HG03064 (cell line): Measurements from ENCODE around the gene SPEF1.
"Not testable (repeated sequence)": the region's sequence is repeated elsewhere in the genome, so short reads cannot be mapped to it uniquely, and the experiment has no call there.

Experiments
- ATAC-seq: cut with Tn5 transposase; IDR thresholded peaks from one replicate; pipeline ENCODE4 v1.9.1; 2021; ENCODE audit warnings: low read depth; ENCODE audit not compliant: unreplicated experiment

SPEF1 gene, protein sequence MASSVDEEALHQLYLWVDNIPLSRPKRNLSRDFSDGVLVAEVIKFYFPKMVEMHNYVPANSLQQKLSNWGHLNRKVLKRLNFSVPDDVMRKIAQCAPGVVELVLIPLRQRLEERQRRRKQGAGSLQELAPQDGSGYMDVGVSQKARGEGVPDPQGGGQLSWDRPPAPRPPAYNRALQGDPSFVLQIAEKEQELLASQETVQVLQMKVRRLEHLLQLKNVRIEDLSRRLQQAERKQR

DNA sequence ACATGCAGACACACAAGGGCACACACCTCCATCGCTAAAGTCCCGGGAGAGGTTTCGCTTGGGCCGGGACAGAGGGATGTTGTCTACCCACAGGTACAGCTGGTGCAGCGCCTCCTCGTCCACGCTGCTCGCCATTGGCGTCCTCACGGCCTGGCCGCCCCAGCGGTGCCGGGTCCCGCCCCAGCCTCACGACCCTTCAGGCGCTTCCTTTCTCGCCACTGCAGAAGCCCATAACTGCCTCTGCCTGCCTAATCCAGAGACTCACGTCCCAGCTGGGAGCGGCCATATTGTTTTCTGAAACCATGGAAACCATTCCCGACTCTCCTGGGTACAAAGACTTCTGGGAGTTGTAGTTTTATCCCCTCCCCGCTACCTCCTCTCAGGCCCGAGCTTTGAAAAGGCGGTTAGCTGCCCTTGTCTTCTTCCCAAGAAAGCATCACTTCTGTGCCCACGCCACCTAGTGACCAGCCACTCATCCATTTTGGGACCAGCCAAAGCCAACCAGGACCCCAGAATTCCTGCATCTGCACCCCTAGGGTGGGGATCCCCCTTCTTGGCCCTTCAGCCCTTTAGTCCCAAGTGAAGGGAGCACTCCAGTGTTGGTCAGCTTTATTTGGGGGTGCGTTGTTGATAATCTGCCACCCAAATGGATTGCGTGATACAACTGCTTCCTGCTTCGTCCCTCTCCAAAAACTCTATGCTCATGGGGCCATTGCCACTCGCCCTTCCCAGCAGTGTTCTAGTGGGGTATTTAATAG, at the start of gene SPEF1:
TSS of gene SPEF1 (minus strand) at position 296 of the 758 bp plus-strand sequence. CDS start at position 135, 161 bp downstream.
- ATAC-seq, result no peak

GRCh38 chr20:3829891-3830290, 48.6 kb upstream of the SPEF1 start:
- ATAC-seq, result not testable (repeated sequence)

GRCh38 chr20:3828798-3829197, 47.5 kb upstream of the SPEF1 start:
- no peak for ATAC-seq

DNA sequence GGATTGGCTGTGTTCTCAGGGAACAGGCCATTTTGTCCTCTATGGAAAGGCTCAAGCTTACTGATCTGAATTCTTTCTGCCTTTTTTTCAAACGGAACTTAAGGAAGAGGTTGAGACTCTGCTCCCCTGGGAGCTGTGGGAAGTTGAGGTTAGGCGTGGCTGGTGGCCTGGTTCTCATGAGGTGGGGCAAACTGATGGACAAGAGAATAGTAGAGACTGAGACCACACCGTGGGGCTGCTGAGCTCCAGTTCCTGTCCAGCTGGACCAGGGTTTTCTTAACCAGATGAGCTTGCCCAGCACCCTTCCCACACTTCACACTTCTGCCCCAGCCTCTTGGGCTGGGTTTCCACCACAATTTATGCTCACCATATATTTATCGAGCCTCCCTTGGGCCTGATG, 45.2 kb upstream of the SPEF1 start:
- no peak for ATAC-seq

- ATAC-seq, result no peak
These were observed 44.3 kb upstream of the SPEF1 start for GRCh38 chr20:3825526-3825925.

DNA sequence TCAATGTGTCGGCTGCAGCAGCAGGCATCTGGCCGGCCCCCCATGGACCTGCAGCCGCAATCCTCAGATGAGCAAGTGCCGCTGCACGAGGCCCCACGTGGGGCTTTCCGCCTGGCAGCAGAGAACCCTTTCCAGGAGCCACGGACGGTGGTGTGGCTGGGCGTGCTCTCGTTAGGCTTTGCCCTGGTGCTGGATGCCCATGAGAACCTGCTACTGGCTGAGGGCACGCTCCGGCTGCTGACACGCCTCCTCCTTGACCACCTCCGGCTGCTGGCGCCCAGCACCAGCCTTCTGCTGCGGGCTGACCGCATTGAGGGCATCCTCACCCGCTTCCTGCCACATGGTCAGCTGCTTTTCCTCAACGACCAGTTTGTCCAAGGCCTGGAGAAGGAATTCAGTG, 42.6 kb upstream of the SPEF1 start:
- no peak for ATAC-seq

DNA sequence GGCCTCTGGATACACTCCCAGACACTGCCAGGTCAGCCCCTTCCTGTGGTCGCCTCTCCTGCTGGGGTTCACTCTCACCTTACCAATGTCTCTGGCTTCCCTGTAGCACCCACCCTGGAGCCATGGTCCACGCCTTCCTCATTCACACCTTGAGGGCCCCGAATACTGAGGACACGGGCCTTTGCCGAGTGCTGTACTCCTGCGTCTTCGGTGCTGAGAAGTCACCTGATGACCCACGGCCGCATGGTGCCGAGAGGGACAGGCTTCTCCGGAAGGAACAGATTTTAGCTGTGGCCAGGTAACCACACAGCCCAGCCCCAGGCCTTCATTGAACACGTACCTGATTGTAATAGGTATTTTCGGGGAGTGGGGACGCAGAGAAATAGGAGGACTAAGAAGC, 40.7 kb upstream of the SPEF1 start:
- ATAC-seq, result no peak

GRCh38 chr20:3820901-3821727, 39.9 kb upstream of the SPEF1 start:
- peak; percentile 1 for ATAC-seq

GRCh38 chr20:3820048-3820900, 39.0 kb upstream of the SPEF1 start, which contains the start of gene AP5S1:
Gene AP5S1, plus strand, starts transcription at chr20:3820547. Its CDS starts 1,571 bp downstream, at chr20:3822118.
- ATAC-seq, result peak; percentile 75

GRCh38 chr20:3819411-3820047, 38.3 kb upstream of the SPEF1 start:
- ATAC-seq, result no peak

DNA sequence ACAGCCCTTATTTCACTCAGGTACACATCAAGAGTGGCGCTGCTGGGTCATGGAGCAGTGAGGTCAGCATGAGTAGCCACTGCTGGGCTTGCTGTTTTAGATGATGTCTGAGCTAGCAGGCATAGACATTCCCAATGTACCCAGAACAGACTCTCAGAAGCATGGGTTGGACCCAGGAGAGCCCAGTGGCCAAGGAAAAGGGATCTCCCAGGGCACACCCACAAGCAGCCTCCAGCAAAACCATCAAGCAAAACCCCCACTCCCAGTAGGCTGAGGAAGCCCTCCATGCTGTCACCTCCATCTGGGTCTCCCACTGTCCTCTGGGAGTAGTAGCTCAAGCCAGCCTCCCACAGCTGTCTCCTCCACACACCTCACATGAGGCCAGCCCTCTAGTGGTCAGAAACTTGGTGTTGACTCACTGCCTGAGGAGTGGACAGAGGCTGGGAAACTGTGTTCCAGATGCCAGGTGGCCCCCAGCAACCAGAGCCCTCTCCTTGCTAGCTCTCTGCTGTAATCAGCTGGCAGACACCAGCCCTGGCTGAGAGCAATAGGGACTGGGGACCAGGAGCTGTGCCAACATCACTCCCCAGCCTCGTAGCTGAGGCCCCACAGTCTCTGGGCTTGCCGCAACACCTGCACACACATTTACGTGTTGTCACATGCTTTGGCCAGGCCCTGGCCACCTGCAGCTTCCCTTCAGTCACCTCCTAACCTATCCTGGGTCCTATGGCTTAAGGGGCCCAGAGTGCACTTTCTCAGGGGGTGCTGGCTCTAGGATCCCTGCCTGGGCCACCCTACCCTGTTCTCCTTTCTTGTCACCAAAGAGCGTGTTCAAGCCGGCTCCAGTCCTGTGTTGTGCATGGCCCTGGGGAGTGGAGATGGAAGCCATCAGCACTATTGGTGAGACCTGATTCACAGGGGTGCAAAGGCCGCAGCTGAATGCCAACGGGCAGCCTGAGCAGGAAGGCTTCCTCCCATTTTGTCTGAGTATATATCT, 37.2 kb upstream of the SPEF1 start:
- ATAC-seq, result no peak

GRCh38 chr20:3815703-3816315, 34.6 kb upstream of the SPEF1 start:
- no peak for ATAC-seq

- ATAC-seq, result no peak
These were observed 33.8 kb upstream of the SPEF1 start for GRCh38 chr20:3814928-3815495.

DNA sequence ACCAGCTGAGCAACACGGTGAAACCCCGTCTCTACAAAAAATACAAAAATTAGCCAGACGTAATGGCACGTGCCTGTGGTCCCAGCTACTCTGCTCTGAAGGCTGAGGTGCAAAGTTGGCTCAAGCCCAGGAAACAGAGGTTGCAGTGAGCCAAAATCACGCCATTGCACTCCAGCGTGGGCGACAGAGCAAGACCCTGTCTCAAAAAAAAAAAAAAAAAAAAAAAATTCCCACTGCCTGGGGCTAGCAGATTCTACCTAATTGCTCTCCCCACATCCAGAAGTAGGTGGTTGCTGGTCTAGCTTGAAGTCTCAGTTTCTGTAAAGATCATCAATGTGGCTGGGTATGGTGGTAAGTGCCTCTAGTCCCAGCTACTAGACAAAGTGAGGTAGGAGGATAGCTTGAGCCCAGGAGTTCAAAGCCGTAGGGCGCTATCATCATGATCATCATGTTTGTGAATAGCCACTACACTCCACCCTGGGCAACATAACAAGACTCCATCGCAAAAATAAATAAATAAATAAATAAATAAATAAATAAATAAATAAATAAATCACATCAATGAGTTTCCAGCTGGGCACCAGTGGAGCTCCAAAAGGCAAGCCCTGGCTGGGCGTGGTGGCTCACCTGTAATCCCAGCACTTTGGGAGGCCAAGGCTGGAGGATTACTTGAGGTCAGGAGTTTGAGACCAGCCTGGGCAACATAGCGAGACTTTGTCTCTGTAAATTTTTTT, 32.8 kb upstream of the SPEF1 start:
- ATAC-seq, result no peak

DNA sequence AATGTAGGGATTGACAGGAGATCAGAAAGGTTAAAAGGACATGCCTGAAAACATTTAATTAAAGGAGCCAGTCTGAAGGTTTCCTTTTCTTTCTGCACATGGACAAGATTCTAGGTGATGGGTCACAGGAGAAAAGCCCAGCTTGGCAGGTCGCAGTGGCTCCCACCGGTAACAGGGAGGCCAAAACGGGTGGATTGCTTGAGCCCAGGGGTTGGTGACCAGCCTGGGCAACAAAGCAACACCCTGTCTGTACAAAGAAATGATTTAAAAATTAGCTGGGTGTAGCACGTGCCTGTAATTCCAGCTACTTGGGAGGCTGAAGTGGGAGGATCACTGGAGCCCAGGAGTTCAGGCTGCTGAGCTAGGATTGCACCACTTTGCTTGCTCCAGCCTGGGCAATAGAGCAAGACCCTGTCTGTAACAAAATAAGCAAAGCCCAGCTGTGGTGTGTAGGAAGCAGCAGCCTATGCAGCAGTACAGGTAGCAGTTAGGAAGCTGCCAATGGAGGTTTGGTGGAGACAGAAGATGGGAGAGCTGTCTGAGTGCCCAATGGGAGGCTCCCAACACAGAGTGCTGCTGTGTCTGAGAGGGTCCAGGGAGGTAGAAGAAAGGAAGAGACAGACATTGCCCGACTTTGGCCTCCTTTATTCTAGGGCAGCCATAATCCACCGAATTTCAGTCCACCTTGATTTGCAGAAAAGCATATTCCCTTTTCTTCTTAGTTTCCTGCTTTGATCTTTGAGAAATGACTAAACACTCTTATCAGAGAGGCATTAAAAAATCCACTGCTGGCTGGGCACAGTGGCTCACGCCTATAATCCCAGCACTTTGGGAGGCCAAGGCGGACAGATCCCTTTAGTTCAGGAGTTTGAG, 32.0 kb upstream of the SPEF1 start:
- ATAC-seq, result no peak

DNA sequence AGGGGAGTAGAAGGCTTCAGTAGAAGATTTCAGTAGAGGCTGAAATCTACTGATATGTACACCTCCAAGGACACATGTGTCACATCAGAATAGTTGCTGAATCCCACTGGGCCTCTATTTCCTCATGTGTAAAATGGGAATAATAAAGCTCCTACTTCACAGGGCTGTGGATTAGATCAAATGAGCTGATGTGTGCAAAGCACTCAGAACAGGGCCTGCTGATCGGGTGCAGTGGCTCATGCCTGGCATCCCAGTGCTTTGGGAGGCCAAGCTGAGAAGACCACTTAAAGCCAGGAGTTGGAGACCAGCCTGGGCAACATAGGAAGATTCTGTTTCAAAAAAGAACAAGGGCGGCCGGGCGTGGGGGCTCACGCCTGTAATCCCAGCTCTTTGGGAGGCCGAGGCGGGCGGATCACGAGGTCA, 31.0 kb upstream of the SPEF1 start:
- no peak for ATAC-seq
